GM21786 (cell line): ENCODE results near the gene TYROBP.
"Not testable (repeated sequence)": the region's sequence is repeated elsewhere in the genome, so short reads cannot be mapped to it uniquely, and the experiment has no call there.

Experiments used
- ATAC-seq: cut with Tn5 transposase; IDR thresholded peaks from one replicate; pipeline ENCODE4 v1.9.1; 2021; ENCODE audit not compliant: unreplicated experiment

Gene TYROBP

DNA sequence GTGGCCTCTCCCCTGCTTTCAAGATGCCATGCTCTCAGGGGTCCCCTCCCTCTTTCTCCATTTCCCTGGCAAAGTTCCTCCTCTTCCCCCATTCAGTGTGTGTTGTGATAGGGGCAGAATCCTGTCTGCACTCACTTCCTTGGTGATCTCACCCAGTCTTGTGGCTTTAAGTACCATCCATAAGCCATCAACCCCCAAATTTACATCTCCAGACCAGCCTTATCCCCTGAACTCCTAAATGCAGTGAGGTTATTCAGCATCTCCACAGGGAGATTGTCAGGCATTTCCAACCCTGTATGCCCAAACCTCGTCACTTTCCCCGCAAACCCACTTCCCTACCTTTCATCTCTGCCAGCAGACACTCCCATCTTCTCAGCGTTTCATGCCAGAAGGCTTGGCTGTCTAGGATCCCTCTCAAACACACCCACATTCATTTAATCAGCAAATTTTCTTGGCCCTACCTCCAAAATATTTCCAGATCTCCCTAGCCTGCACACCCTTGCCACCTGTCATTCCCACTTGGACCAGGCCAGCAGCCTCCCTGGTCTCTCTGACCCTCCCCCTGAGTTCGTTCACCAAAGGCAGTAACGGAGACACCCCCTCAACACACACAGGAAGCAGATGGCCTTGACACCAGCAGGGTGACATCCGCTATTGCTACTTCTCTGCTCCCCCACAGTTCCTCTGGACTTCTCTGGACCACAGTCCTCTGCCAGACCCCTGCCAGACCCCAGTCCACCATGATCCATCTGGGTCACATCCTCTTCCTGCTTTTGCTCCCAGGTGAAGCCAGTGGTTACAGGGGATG lies 6.0 kb downstream of the TYROBP start, which contains the start of gene HCST:
HCST (plus strand) TSS at position 676 of the 808 bp plus-strand sequence; CDS start at position 741, 65 bp downstream.
- no peak for ATAC-seq

DNA sequence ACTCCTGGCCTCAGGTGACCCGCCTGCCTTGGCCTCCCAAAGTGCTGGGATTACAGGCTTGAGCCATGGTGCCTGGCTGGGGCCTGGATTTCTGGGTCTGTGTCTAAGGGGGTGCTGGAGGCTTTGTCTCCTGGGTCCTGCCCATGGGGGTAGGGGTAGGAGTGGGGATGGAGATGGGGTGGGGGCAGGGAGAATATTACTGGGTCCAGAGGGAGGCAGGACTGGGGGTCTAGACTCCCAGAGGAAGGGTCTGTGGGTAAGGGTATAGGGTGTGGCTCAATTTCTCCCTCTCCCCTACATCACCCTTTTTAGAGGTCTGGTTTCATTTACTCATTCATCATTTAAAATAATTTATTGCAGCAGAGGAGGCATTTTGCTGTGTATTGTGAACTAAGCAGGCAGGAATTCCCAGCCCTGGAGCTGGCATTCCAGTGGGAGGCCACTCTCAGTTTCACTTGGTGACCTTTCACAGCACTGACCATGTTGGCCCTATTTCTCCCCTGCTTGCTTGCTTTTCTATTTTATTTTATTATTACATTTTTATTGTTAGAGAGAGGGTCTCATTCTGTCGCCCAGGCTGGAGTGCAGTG lies 6.9 kb downstream of the TYROBP start:
- no peak for ATAC-seq

DNA sequence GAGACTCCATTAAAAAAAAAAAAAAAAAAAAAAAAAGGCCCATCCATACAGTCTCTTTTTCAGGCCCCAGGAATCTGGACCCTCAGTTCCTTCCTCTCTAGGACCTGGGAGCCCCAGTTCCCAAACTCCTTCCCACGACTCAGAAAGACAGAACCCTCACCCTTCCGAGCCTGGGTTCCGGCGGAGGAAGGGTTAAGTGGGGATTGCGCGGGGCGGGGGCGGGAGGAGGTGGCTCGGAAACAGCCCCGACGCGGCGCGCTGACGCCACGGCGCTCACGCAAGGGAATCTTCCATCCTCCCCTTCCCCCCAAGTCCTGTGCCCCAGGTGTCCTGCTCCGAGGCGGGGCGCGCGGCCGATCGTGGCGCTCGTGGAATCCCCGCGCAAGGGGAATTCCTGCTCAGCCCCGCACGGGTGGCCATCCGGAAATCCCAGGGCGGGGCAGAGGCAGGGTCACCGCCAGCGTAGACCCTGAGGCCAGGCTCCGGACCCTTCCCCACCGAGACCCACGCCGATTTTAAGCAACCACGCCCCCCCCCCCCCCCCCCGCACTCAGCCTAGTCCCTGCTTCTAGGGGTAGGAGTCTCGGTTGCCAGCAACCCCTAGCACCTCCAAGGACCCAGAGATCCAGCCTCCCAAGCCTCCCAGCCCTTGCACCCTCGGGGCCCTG lies 8.4 kb downstream of the TYROBP start:
- no peak for ATAC-seq

DNA sequence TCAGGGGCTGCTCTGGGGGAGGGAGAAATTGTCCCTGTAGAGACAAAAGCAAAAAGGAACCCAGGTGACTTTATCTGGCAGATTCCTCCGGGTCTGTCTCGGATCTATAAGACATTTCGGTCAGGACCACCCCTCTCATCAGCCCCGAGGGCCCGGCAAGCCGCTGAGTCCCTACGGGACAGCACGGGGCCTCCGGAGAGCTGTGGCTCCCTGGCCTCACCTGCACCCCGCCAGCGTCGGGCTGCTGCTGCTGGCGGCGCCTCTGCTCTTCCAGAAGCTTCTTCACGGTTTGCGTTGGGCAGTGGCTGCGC lies 9.6 kb downstream of the TYROBP start:
- no peak for ATAC-seq

DNA sequence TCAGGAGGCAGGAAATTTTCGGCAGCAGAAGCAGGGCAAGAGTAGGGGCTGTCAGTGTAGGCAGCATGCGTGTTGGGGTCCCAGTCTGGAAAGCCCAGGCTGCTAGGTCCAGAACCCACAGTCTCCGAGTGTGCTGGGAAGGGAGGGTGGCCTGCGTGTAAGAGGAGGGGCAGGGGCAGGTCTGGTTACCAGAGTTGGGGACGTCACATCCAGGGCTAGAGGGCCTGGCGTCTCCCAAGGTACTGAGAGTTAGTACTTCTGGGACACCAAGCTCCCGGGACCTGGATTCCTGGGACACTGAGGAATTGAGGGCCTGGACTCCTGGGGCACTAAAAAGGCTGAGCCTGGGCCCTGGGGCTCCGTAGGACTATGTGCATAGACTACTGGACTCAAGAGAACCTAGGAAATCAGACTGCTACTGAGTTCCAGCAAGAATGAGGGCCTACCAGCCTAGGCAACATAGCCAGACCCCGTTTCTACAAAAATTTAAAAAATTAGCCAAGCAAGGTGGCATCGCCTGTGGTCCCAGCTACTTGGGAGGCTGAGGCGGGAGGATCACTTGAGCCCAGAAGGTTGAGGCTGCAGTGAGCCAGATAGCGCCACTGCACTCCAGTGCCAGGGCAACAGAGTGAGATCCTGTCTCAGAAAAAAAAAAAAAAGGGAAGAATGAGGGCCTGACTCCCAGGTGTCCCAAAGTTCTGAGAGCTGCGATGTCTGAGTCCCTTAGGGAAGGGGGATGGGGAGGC lies 10.2 kb downstream of the TYROBP start:
- no peak for ATAC-seq

DNA sequence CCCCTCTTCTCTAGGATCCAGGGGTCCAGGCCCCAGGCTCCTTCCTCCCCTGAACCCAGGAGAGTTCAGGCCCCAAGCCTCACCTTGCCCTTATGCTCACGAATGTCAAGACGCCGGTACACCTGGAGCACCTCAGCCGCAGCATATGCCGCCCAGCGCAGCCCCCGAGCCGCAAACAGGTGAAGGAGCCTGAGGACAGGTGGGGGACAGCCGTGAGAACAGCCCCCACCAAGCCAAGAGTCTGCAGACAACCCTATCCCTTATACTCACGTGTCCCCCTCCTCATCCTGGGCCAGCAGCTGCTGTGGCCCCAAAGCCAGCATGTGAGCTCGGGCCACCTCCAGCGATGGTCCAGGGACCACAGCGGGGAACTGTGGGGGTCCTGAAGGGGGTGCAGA lies 11.5 kb downstream of the TYROBP start:
- no peak for ATAC-seq

DNA sequence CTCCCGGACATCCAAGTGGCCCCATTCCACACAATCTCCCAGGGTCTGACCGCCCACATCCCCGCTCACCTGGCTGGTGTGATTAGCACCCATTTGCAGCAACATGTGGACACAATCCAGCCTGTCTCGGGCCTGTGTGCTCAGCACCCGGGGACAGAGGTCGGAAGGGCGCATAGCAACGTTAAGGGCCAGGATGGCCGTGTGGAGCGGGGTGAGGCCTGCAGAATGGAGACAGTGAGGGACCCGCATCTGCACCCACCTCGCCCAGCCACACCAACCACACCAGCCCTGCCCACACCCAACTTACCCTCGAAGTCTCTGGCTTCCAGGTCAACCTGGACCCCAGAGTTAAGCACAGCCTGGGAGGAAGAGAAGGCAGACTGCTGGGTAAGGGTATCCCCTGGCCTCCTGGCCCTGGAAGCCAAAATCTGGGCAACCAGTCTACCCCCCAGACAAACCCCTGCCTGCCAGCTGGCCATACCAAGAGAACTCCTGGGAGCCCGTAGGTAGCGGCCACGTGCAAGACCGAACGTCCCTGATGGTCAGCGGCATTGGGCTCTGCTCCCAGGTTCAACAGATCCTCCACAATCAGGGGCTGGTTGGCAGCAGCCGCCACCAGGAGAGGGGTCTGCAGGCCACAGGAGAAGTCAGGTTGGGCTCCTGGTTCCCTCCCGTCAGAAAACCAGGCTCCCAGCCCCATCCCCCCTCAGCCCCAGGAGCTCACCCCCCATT lies 12.0 kb downstream of the TYROBP start:
- no peak for ATAC-seq

DNA sequence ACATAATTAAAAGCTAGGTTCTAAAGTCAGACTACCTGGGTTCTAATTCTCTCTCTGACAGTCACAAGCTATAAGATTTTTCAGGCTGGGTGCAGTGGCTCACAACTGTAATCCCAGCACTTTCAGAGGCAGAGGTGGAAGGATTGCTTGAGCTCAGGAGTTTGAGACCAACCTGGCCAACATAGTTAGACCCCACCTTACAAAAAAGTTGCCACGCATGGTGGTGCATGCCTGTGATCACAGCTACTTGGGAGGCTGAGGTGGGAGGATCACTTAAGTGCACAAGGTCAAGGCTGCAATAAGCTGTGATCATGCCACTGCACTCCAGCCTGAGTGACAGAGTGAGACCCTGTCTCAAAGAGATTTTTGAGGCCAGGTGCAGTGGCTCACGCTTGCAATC lies 13.8 kb downstream of the TYROBP start:
- no peak for ATAC-seq

DNA sequence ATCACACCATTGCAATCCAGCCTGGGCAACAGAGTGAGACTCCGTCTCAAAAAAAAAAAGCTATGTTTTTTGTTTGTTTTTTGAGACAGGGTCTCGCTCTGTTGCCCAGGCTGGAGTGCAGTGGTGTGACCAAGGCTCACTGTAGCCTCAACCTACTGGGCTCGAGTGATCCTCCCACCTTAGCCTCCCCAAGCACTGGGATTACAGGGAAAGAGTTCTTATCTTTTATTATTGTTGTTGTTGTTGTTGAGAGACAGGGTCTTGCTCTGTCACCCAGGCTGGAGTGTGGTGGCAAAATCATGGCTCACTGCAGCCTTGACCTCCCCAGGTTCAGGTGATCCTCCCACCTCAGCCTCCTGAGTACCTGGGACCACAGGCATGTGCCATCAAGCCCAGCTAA lies 16.3 kb downstream of the TYROBP start:
- not testable (repeated sequence) for ATAC-seq

DNA sequence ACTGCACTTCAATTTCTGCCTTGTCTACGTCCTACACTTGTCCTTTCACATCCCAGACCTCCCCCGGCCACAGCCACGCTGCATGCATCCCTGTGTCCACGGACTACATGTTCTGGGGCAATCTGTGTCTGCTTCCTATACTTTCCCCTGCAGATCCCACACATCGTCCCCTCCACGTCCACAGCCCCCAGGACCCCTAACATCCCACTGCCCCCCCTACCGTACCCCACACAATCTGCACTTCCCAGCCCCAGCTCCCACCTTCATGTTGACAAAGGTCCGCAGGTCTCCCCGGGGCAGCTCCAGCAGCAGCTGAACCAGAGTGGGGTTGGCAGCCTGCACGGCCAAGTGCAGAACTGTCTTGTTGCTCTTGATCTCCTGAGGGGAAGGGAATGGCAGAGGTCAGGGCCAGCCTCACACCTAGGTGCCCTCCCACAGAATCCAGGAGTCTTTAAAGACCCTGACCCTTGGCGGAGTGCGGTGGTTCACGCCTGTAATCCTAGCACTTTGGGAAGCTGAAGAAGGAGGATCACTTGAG lies 17.9 kb downstream of the TYROBP start:
- ATAC-seq, result no peak

DNA sequence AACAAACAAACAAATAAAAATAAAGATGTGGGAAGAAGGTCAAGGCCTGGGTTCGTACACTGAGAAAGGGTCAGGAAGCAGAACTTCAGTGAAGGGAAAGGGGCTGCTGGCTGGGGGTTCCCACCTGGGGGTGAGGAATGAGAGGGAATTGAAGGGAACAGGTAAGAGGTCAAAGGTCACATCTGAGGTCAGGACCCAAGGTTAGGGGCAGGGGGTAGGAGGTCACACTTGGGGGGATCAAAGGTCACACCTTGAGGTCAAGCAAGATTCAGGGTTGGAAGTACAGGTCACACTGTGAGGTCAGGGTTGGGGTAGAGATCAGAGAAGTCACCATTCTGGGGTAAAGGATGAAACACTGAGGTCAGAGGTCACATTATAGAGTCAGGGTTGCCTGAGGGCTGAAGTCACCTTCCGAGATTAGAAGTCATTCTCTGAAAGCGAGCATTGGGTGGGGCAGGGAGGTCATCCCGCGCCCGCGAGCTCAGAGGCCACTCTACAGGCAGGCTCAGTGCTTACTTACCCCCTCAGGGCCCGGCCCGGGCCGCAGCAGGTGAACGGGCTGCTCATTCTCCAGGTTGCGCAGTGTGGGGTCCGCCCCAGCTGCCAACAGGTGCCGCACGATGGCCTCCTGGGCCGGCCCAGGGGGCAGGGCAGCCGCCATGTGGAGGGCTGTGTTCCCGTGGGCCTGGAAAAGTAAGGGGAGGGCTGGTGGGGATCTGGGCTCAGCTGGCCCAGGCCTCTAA lies 18.6 kb downstream of the TYROBP start:
- no peak for ATAC-seq

DNA sequence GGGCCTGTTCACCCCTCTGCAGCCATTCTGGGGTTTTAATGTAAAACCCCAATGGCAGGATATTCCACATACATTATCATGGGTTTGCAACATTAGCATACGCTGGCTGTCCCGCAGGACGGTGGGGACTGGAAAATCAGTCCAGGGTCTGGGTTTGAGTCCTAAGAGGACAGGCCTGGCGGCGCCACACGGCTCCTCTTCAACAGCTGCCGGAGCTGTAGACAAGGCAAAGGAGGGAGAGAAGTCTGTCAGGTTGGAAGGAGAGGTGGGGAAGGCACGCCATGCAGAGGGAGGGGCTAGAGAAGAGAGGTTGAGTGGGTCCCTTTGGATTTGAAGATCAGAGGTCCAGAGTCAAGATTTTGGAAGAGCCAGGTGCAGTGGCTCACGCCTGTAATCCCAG lies 19.7 kb downstream of the TYROBP start:
- no peak for ATAC-seq

DNA sequence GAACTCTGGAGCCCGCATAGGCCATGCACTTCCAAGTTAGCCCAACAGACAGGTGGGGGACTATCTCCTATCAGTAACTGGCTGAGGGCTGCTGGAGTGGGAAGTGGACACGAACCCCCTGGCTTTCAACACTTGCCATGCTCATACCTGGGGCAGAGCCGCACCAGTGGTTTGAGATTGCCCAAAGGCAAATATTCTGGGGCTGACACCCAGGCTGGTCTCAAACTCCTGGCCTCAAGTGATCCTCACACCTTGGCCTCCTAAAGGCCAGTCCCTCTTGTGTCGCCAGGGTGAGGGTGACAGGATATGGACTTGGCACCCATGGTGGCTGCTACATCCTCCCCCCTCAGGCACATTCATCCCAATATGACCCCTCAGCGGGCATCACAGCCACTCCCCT lies 20.9 kb downstream of the TYROBP start:
- no peak for ATAC-seq

DNA sequence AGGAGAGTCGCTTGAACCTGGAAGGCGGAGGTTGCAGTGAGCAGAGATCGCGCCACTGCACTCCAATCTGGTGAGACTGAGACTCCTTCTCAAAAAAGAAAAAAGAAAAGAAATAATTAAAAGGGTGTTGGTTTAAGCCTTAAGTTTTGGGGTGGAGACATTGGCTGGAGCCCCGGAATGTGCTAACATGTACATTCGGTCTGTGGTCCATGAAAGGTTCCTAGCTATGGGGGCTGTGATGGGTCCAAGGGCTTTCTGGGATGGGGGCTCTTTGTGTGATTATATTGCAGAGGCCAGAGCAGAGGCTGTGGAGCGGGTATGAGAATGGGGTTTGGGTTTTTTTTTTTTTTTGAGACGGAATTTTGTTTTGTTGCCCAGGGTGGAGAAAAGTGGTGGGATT lies 22.2 kb downstream of the TYROBP start:
- ATAC-seq, result no peak

DNA sequence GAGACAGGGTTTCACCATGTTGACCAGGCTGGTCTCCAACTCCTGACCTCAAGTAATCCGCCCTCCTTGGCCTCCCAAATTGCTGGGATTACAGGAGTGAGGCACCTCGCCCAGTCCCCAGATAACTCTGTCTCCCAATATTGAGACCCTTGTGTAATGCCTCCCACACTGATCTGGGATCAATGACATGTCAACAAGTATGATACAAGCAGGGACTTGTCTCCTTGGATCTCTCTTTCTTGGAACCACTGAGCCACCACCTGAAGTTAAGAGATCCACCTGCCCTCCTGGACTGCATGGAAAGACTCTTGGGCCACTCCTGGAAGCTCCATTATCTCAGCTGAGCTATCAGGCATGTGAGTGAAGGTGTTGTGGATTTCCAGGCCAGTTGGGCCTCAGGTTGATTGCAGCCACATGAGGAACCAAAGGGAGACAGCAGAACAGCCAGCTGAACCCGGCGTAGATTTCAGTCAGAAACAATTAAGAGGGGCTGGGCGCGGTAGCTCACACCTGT lies 22.8 kb downstream of the TYROBP start:
- ATAC-seq, result no peak

DNA sequence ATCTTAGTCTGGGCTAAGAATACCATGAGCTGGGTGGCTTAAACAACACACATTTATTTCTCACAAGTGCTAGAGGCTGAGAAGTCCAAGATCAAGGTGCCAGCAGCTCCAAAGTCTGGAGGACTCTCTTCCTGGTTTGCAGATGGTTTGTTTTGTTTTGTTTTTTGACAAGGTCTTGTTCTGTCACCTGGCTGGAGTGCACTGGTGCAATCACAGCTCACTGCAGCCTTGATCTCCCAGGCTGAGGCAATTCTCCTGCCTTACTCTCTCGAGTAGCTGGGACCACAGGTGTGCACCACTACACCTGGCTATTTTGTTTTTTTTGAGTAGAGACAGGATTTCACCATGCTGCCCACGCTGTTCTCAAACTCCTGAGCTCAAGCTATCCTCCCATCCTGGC lies 24.2 kb downstream of the TYROBP start:
- no peak for ATAC-seq

DNA sequence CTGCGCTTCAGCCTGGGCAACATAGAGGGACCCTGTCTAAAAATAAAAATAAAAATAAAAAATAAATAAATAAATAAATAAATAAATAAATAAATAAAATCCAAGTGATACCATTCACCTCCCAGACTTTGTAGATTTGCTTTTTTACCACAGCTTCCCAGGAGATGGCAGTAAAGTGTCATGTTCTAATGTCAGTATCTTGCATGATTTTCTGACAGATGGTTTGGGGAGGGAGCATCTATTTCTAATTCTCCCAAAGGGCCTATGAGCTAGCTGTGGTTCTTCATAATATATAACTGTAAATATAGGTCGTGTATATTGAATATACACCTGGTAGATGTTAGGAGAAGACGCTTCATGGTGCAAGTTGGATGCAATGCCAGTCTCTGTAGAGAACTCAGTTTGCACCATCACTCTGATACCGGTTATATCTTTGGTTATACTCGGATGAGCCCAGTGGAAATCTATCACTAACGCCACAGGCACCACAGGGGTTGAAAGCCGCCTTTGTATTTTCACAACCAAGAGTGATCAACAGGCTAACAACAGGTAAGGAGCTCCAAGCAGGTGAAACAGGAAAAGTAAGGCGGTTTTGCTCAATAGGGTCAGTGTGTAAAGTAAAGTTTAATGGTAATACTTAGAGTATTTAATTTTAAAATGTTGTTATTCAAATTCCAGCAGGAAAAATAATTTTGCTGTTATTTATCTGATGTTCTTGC lies 25.8 kb downstream of the TYROBP start:
- ATAC-seq, result no peak

DNA sequence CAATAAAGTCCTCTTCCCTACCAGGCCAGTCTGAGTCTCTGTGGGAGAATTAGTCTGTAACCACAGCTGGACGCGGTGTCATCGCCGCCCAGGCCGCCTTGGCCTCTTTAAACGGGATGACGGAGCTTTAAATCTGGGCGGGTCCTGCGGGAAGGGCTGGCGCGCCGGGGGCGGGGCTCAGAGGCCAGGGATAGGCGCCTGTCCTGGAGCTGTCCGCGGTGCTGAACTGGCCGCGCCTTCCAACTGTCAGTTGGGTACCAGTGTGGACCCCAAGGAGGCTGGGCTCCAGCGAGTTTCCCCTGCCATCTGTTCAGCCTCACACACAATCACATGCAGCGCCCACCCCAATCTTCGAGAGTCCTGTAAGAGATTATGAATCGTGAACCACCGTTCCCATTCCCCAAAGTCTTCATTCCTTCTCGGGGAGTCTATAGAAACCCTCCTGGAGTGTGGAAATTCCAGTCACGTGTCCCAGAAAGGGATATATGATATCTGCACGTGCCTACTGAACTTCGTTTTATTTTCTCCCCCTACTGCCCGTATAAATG lies 28.3 kb downstream of the TYROBP start:
- ATAC-seq, result no peak

DNA sequence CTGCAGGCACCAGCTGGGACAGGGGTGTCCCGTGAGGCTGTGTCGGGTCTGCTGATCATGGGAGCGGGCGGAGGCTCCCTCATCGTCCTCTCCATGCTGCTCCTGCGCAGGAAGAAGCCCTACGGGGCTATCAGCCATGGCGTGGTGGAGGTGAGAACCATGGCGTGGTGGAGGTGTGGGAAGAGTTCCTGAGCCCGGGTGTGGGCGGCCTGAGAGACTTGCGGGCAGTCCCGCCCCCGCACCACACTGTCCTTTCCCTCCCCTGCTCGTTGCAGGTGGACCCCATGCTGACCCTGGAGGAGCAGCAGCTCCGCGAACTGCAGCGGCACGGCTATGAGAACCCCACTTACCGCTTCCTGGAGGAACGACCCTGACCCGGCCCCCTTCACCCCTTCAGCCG lies 29.0 kb downstream of the TYROBP start:
- ATAC-seq, result no peak
